Astrocyte (in vitro differentiated cells and primary cell): Measurements from ENCODE around the gene RNLS. TPM values are rescaled to one million over a fixed set of nuclear protein-coding genes. Genes with fewer than 3 reads are reported as not detected.

Source experiments
- DNase-seq: peaks from one replicate; pipeline ENCODE4 v3.0.0-alpha.2; 2010; ENCODE audit warnings: low read depth
- FAIRE-seq: peaks from 2 replicates; lab custom pipeline; 2011; peaks lifted over from hg19 to GRCh38; lab: Jason Lieb, UNC
- H2AFZ ChIP-seq: 2 replicates; pipeline ENCODE4 v1.6.0; 2012; ENCODE audit warnings: low read depth, low read length, inconsistent platforms
- H3K27ac ChIP-seq: 2 replicates; pipeline ENCODE4 v1.5.1; 2011; ENCODE audit warnings: low read depth, low read length, inconsistent platforms
- H3K27me3 ChIP-seq: 2 replicates; pipeline ENCODE4 v1.6.0; 2011; ENCODE audit warnings: low read length, inconsistent platforms; ENCODE audit not compliant: insufficient read depth
- H3K36me3 ChIP-seq: 2 replicates; pipeline ENCODE4 v1.5.1; 2011; ENCODE audit warnings: low read length, inconsistent platforms; ENCODE audit not compliant: insufficient read depth
- H3K4me1 ChIP-seq: 2 replicates; pipeline ENCODE4 v1.5.1; 2011; ENCODE audit warnings: low read length, inconsistent platforms; ENCODE audit not compliant: insufficient read depth
- H3K4me2 ChIP-seq: 2 replicates; pipeline ENCODE4 v1.6.0; 2012; ENCODE audit warnings: low read length, inconsistent platforms
- H3K4me3 ChIP-seq: 2 replicates; pipeline ENCODE4 v1.5.1; 2011; ENCODE audit warnings: low read depth, mild to moderate bottlenecking, low read length, inconsistent platforms; ENCODE audit not compliant: insufficient read depth
- H3K79me2 ChIP-seq: 2 replicates; pipeline ENCODE4 v1.6.0; 2012; ENCODE audit warnings: mild to moderate bottlenecking, low read length, inconsistent platforms; ENCODE audit not compliant: insufficient read depth
- H3K9ac ChIP-seq: 2 replicates; pipeline ENCODE4 v1.6.0; 2012; ENCODE audit warnings: mild to moderate bottlenecking, low read length, inconsistent platforms
- H3K9me3 ChIP-seq: 2 replicates; pipeline ENCODE4 v1.5.1; 2012; ENCODE audit warnings: low read depth, mild to moderate bottlenecking, low read length, inconsistent platforms; ENCODE audit not compliant: insufficient read depth
- H4K20me1 ChIP-seq: 2 replicates; pipeline ENCODE4 v1.6.0; 2012; ENCODE audit warnings: low read length, inconsistent platforms; ENCODE audit not compliant: insufficient read depth
- H3K27ac Mint-ChIP-seq: one replicate; pipeline ENCODE4 v1.8.0; 2021; ENCODE audit warnings: mild to moderate bottlenecking, mixed read lengths; ENCODE audit not compliant: unreplicated experiment
- H3K27me3 Mint-ChIP-seq: one replicate; pipeline ENCODE4 v1.8.0; 2021; ENCODE audit warnings: low read depth, mixed read lengths; ENCODE audit not compliant: unreplicated experiment
- H3K36me3 Mint-ChIP-seq: one replicate; pipeline ENCODE4 v1.8.0; 2021; ENCODE audit warnings: low read depth, mixed read lengths; ENCODE audit not compliant: unreplicated experiment
- H3K4me1 Mint-ChIP-seq: one replicate; pipeline ENCODE4 v1.8.0; 2021; ENCODE audit warnings: low read depth, mixed read lengths; ENCODE audit not compliant: unreplicated experiment
- H3K4me3 Mint-ChIP-seq: one replicate; pipeline ENCODE4 v1.8.0; 2021; ENCODE audit warnings: mild to moderate bottlenecking, moderate library complexity, mixed read lengths; ENCODE audit not compliant: unreplicated experiment
- H3K9me3 Mint-ChIP-seq: one replicate; pipeline ENCODE4 v1.8.0; 2021; ENCODE audit warnings: mild to moderate bottlenecking, mixed read lengths; ENCODE audit not compliant: unreplicated experiment
- CTCF ChIP-seq: IDR thresholded peaks from 2 replicates; pipeline ENCODE4 v1.5.1; 2011; ENCODE audit warnings: low read depth, mild to moderate bottlenecking, inconsistent platforms, low read length, moderate library complexity; ENCODE audit not compliant: insufficient read depth
- EZH2 ChIP-seq: IDR thresholded peaks from 2 replicates; pipeline ENCODE4 v1.6.1; 2012; ENCODE audit warnings: mild to moderate bottlenecking, low read length, inconsistent platforms; ENCODE audit not compliant: insufficient read depth
- total RNA-seq: library from RNA; stranded (reverse); gene quantifications from 2 replicates; pipeline ENCODE4 v1.2.1, GENCODE V29; 2021

Gene RNLS
- total RNA-seq, 1 donor from 2014 or later = 6.9 TPM

- Mint-ChIP-seq H3K27ac (no peak overlapping the region), H3K4me3 (no peak overlapping the region), H3K4me1 (peaks cover 30% of the 10 kb centered on the region), H3K36me3 (no peaks in the 10 kb centered on the region), H3K9me3 (no peaks in the 10 kb centered on the region), H3K27me3 (peaks cover 3% of the 10 kb centered on the region)
- no peaks in the 10 kb centered on the region for H3K9me3 ChIP-seq
- peak overlapping the region; percentile 6 for H2AFZ ChIP-seq
- no peak for DNase-seq
- FAIRE-seq = no peak
- no peak overlapping the region for H3K9ac ChIP-seq
- H3K27me3 ChIP-seq = no peaks in the 10 kb centered on the region
- H3K4me1 ChIP-seq = peaks cover 35% of the 10 kb centered on the region
- H3K4me2 ChIP-seq = peak overlapping the region; percentile 78
- H3K36me3 ChIP-seq = no peaks in the 10 kb centered on the region
- TF ChIP-seq CTCF (no peak), EZH2 (no peak)
- no peaks in the 10 kb centered on the region for H4K20me1 ChIP-seq
- no peak overlapping the region for H3K4me3 ChIP-seq
- H3K27ac ChIP-seq = peak overlapping the region; percentile 16
- H3K79me2 ChIP-seq = no peaks in the 10 kb centered on the region
These were observed 312.9 kb downstream of the RNLS start for GRCh38 chr10:88270061-88270808.

- peaks cover 3% of the 10 kb centered on the region for H3K9me3 Mint-ChIP-seq
- Histone ChIP-seq H3K9me3 (no peaks in the 10 kb centered on the region), H2AFZ (no peak overlapping the region), H3K4me3 (no peak overlapping the region), H3K4me2 (no peak overlapping the region), H3K36me3 (no peaks in the 10 kb centered on the region), H3K4me1 (peaks cover 11% of the 10 kb centered on the region), H3K9ac (no peak overlapping the region), H3K27ac (no peak overlapping the region), H3K27me3 (no peaks in the 10 kb centered on the region), H4K20me1 (no peaks in the 10 kb centered on the region), H3K79me2 (no peaks in the 10 kb centered on the region)
- peaks cover 12% of the 10 kb centered on the region for H3K4me1 Mint-ChIP-seq
- FAIRE-seq (no peak), DNase-seq (no peak)
- no peak overlapping the region for H3K27ac Mint-ChIP-seq
- peaks cover 6% of the 10 kb centered on the region for H3K27me3 Mint-ChIP-seq
- no peak overlapping the region for H3K4me3 Mint-ChIP-seq
- H3K36me3 Mint-ChIP-seq = peaks cover 1% of the 10 kb centered on the region
- TF ChIP-seq EZH2 (no peak), CTCF (no peak)
These were observed 320.4 kb downstream of the RNLS start for GRCh38 chr10:88262591-88263234.

- Histone ChIP-seq H3K27me3 (no peaks in the 10 kb centered on the region), H4K20me1 (no peaks in the 10 kb centered on the region), H3K4me3 (no peak overlapping the region), H3K79me2 (no peaks in the 10 kb centered on the region), H3K36me3 (no peaks in the 10 kb centered on the region), H3K4me1 (peaks cover 8% of the 10 kb centered on the region), H3K9me3 (no peaks in the 10 kb centered on the region), H3K27ac (no peak overlapping the region), H2AFZ (no peak overlapping the region), H3K4me2 (no peak overlapping the region), H3K9ac (no peak overlapping the region)
- Mint-ChIP-seq H3K27ac (no peak overlapping the region), H3K4me1 (peaks cover 5% of the 10 kb centered on the region), H3K27me3 (peaks cover 6% of the 10 kb centered on the region), H3K4me3 (no peak overlapping the region), H3K9me3 (peaks cover 3% of the 10 kb centered on the region), H3K36me3 (peaks cover 1% of the 10 kb centered on the region)
- no peak for TF ChIP-seq EZH2
- TF ChIP-seq CTCF = no peak
- DNase-seq (no peak), FAIRE-seq (no peak)
These were observed 322.0 kb downstream of the RNLS start for GRCh38 chr10:88261152-88261551.
